ENCODE data around the gene EIF2D. TPM values are rescaled to one million over a fixed set of nuclear protein-coding genes. Genes with fewer than 3 reads are reported as not detected.
A peak's percentile ranks its signal among the peaks of the same experiment; 100 is the strongest.

Gene EIF2D
- total RNA-seq, 4 donors from 2014 or later: 20.0 to 66.0 (median 34.9) TPM

GRCh38 chr1:206595581-206596318 is 16.5 kb downstream of the EIF2D start:
- Histone ChIP-seq H3K36me3 (peaks cover 0 to 96% (median 4%) of the 10 kb centered on the region in 3 donors), H3K4me1 (no peaks in the 10 kb centered on the region), H3K27me3 (no peaks in the 10 kb centered on the region), H3K4me3 (no peak overlapping the region), H3K9me3 (no peaks in the 10 kb centered on the region), H3K27ac (no peak overlapping the region)
- DNase-seq: no peak
- TF ChIP-seq POLR2A (IDR thresholded peaks at IDR 0.05): no peak
- TF ChIP-seq, protein P1, sequence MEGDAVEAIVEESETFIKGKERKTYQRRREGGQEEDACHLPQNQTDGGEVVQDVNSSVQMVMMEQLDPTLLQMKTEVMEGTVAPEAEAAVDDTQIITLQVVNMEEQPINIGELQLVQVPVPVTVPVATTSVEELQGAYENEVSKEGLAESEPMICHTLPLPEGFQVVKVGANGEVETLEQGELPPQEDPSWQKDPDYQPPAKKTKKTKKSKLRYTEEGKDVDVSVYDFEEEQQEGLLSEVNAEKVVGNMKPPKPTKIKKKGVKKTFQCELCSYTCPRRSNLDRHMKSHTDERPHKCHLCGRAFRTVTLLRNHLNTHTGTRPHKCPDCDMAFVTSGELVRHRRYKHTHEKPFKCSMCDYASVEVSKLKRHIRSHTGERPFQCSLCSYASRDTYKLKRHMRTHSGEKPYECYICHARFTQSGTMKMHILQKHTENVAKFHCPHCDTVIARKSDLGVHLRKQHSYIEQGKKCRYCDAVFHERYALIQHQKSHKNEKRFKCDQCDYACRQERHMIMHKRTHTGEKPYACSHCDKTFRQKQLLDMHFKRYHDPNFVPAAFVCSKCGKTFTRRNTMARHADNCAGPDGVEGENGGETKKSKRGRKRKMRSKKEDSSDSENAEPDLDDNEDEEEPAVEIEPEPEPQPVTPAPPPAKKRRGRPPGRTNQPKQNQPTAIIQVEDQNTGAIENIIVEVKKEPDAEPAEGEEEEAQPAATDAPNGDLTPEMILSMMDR (IDR thresholded peaks at IDR 0.05): no peak

DNA sequence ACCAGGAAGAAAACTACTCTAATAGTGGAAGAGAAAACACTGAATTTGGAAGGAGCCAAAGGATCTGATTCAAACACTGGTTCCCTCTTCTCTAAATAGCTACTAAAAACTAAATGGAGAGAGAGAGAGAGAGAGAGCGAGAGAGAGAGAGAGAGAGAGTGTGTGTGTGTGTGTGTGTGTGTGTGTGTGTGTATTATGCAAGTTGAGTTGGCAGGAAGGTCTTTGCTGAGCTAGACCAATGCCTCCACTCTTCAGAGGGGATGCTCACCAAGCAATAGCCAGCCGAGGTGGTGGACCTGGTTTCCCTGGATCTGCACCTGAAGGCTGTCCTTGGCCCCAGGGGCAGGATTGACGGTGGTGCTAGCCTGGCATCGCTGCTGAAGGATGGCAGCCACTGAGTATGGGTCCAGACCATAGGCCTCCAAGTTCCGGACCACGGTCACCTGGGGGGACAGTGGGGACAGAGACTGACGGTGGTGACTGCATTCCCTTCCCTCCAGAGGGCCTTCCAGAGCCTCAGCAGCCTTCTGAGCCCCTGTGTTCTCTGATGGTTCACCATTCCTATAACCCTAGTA is 18.8 kb downstream of the EIF2D start:
- Histone ChIP-seq H3K4me3 (no peak overlapping the region), H3K4me1 (no peaks in the 10 kb centered on the region), H3K27ac (no peak overlapping the region), H3K27me3 (no peaks in the 10 kb centered on the region), H3K9me3 (no peaks in the 10 kb centered on the region), H3K36me3 (peaks cover 0 to 80% (median 4%) of the 10 kb centered on the region in 3 donors)
- DNase-seq: no peak
- no peak for TF ChIP-seq POLR2A (IDR thresholded peaks at IDR 0.05)
- TF ChIP-seq, protein P1 (IDR thresholded peaks at IDR 0.05): no peak

GRCh38 chr1:206591696-206592095 is 20.6 kb downstream of the EIF2D start:
- H3K4me1 ChIP-seq: no peaks in the 10 kb centered on the region
- H3K27ac ChIP-seq: no peak overlapping the region
- no peak for DNase-seq
- no peaks in the 10 kb centered on the region for H3K9me3 ChIP-seq
- H3K27me3 ChIP-seq: no peaks in the 10 kb centered on the region
- TF ChIP-seq POLR2A (IDR thresholded peaks at IDR 0.05): no peak
- TF ChIP-seq, protein P1 (IDR thresholded peaks at IDR 0.05): no peak
- H3K36me3 ChIP-seq: peaks cover 0 to 79% (median 4%) of the 10 kb centered on the region in 3 donors
- no peak overlapping the region for H3K4me3 ChIP-seq

GRCh38 chr1:206591226-206591625 is 21.0 kb downstream of the EIF2D start:
- Histone ChIP-seq H3K36me3 (peaks cover 0 to 77% (median 4%) of the 10 kb centered on the region in 3 donors), H3K4me1 (no peaks in the 10 kb centered on the region), H3K27ac (no peak overlapping the region), H3K27me3 (no peaks in the 10 kb centered on the region), H3K4me3 (no peak overlapping the region), H3K9me3 (no peaks in the 10 kb centered on the region)
- TF ChIP-seq, protein P1 (IDR thresholded peaks at IDR 0.05): no peak
- no peak for TF ChIP-seq POLR2A (IDR thresholded peaks at IDR 0.05)
- DNase-seq: no peak

DNA sequence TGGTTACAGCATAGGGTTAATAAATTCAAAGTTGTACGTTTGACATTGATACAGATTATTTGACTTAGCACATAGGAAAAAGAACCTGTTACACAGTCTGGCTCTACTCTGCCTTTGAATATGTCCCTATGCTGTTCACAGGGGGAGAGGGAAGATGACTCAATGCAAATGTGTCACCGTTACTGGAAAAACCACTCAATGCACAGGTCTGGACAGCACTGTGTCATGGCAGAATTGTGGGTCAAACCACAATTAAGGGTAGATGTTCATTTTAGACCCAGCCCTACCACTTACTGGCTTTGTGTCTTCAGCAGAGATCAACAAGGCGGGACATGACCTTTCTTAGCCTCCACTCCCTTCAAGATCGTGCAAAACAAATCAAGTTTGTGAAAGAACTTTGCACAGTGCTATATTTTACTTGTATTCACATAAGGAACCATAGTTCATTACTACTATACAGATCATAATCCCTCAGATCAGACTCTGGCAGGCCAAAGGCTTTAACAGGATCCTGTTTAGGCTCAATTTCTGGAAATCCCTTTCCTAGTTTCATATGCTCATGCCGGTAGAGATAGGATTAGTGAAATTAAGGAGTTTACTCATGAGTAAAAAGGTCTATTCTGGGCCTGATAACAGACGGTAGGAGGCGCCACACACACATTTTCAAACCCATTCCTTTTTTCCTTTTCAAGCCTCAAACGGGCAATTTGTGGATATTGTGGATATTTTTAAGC is 22.1 kb downstream of the EIF2D start:
- Histone ChIP-seq H3K4me3 (no peak overlapping the region), H3K4me1 (no peaks in the 10 kb centered on the region), H3K27me3 (no peaks in the 10 kb centered on the region), H3K36me3 (peaks cover 0 to 76% (median under 1%) of the 10 kb centered on the region in 3 donors), H3K9me3 (no peaks in the 10 kb centered on the region), H3K27ac (peak overlapping the region in 1 of 4 donors; percentile 31)
- no peak for TF ChIP-seq POLR2A (IDR thresholded peaks at IDR 0.05)
- TF ChIP-seq, protein P1 (IDR thresholded peaks at IDR 0.05): peak in 3 of 6 experiments; percentile 14 to 30 (median 24)
- DNase-seq: no peak

Data from Peyer's patch (tissue), 4 donors.